H1 (cell line): ENCODE measurements around the gene ZNF57. TPM values are rescaled to one million over a fixed set of nuclear protein-coding genes. Genes with fewer than 3 reads are reported as not detected.

ENCODE experiments used
- ASH2L ChIP-seq: fragments of 200-600, 300-600 bp; sonication (generic); IDR thresholded peaks from one replicate; pipeline ENCODE4 v1.7.1; 2017; ENCODE audit warnings: low read length
- ATF2 ChIP-seq: IDR thresholded peaks from 2 replicates; pipeline ENCODE4 v1.6.1; 2012; ENCODE audit warnings: low read length, inconsistent platforms
- ATF3 ChIP-seq: IDR thresholded peaks from 2 replicates; pipeline ENCODE4 v1.6.1; 2011; ENCODE audit warnings: low read depth, mild to moderate bottlenecking, low read length; ENCODE audit not compliant: insufficient read depth
- BACH1 ChIP-seq: IDR thresholded peaks from 2 replicates; pipeline ENCODE4 v1.6.1; 2012; ENCODE audit warnings: low read length, improper control_type of control experiment
- BCL11A ChIP-seq, 2 experiments: IDR thresholded peaks; one replicate each; pipeline ENCODE4 v1.6.1; 2011; ENCODE audit warnings: low read depth in 2 of 2, low read length in 2 of 2, mild to moderate bottlenecking in 2 of 2
- BRCA1 ChIP-seq: IDR thresholded peaks from 2 replicates; pipeline ENCODE4 v1.6.1; 2012; ENCODE audit warnings: low read depth, low read length, improper control_type of control experiment
- CREB1 ChIP-seq: IDR thresholded peaks from 2 replicates; pipeline ENCODE4 v1.6.1; 2012; ENCODE audit warnings: inconsistent platforms
- CTBP2 ChIP-seq: IDR thresholded peaks from 2 replicates; pipeline ENCODE4 v1.7.0; 2011; ENCODE audit warnings: borderline replicate concordance, mild to moderate bottlenecking, moderate library complexity, mixed read lengths, low read length; ENCODE audit not compliant: insufficient read depth, insufficient read length
- EP300 ChIP-seq, 2 experiments: IDR thresholded peaks; 1 replicate in 1 of 2; 2 replicates in 1 of 2; pipeline ENCODE4 v1.6.1; 2011 to 2012; ENCODE audit warnings: low read depth in 2 of 2, low read length in 2 of 2, mild to moderate bottlenecking in 2 of 2, borderline replicate concordance in 1 of 2, inconsistent platforms in 1 of 2, moderate library complexity in 1 of 2
- HDAC2 ChIP-seq, 2 experiments: fragments of 300-600 bp in 1 of 2; sonication (generic) in 1 of 2; IDR thresholded peaks; 2 replicates each; pipeline ENCODE4 v1.6.1; 2011 to 2012; ENCODE audit warnings: low read depth in 2 of 2, low read length in 2 of 2, mild to moderate bottlenecking in 2 of 2, moderate library complexity in 2 of 2, borderline replicate concordance in 1 of 2, inconsistent platforms in 1 of 2
- PHF8 ChIP-seq: fragments of 200-600 bp; sonication (generic); conservative IDR thresholded peaks from 2 replicates; pipeline ENCODE4 v1.7.1; 2012; ENCODE audit warnings: low read depth, mild to moderate bottlenecking, inconsistent platforms, low read length, moderate library complexity
- POLR2A ChIP-seq, 2 experiments: IDR thresholded peaks; 1 replicate in 1 of 2; 2 replicates in 1 of 2; pipeline ENCODE4 v1.6.1; 2011; ENCODE audit warnings: low read depth in 2 of 2, low read length in 2 of 2, mild to moderate bottlenecking in 2 of 2; ENCODE audit errors: control extremely low read depth in 1 of 2
- POLR2AphosphoS5 ChIP-seq: IDR thresholded peaks from 2 replicates; pipeline ENCODE4 v1.6.1; 2011; ENCODE audit warnings: low read depth, low read length
- POU5F1 ChIP-seq: IDR thresholded peaks from 2 replicates; pipeline ENCODE4 v1.6.1; 2011; ENCODE audit warnings: low read depth, mild to moderate bottlenecking, low read length, moderate library complexity
- SIRT6 ChIP-seq: IDR thresholded peaks from one replicate; pipeline ENCODE4 v1.7.1; 2012; ENCODE audit warnings: low read length, inconsistent platforms
- SP2 ChIP-seq: IDR thresholded peaks from 2 replicates; pipeline ENCODE4 v1.6.1; 2012; ENCODE audit warnings: mild to moderate bottlenecking, low read length, inconsistent platforms
- TAF1 ChIP-seq: IDR thresholded peaks from 2 replicates; pipeline ENCODE4 v1.6.1; 2011; ENCODE audit warnings: mild to moderate bottlenecking, low read depth, low read length
- TAF7 ChIP-seq: optimal IDR thresholded peaks from 2 replicates; pipeline ENCODE3; 2011; ENCODE audit warnings: low read depth, mild to moderate bottlenecking, inconsistent platforms, low read length, moderate library complexity, borderline replicate concordance
- TBP ChIP-seq: IDR thresholded peaks from 2 replicates; pipeline ENCODE4 v1.6.1; 2011; ENCODE audit warnings: low read depth, low read length, improper control_type of control experiment
- TCF12 ChIP-seq: IDR thresholded peaks from 2 replicates; pipeline ENCODE4 v1.6.1; 2011; ENCODE audit warnings: low read depth, mild to moderate bottlenecking, low read length
- TEAD4 ChIP-seq: IDR thresholded peaks from 2 replicates; pipeline ENCODE4 v1.6.1; 2012; ENCODE audit warnings: low read depth, low read length, inconsistent platforms, mixed read lengths
- USF2 ChIP-seq: IDR thresholded peaks from 2 replicates; pipeline ENCODE4 v1.6.1; 2011; ENCODE audit warnings: low read length, improper control_type of control experiment
- polyA plus RNA-seq, 7 experiments: library from polyadenylated mRNA; depleted of rRNA in 3 of 7; stranded (reverse) in 5 of 7; unstranded in 2 of 7; fragments of >200 nt in 5 of 7; fragments of 200-250 nt in 2 of 7; gene quantifications; 1 replicate in 5 of 7; 2 replicates in 1 of 7; 4 replicates in 1 of 7; pipeline versions ENCODE4 v1.2.1 to v1.2.3, GENCODE V29; 2011 to 2013; ENCODE audit warnings: missing spikeins in 2 of 7, mixed read lengths in 2 of 7
- total RNA-seq: library from RNA; stranded (reverse); fragmentation: NEBNext Ultra II Directional; extraction: Animal tissue kit (Norgen Biotek cat#: 25700); gene quantifications from 2 replicates; pipeline ENCODE4 v1.2.1, GENCODE V29; 2021

Gene ZNF57
- total and polyA plus RNA-seq, 2 of the 8 experiments (the other 6 are each of a cell fraction or from before 2014, with no cell fraction given) = 4.9 to 8.9 TPM

- no peak for TF ChIP-seq SIRT6
- peak; percentile 96 for TF ChIP-seq BACH1
- peak in 1 of 2 experiments; percentile 55; a peak in 1 of 3 replicates for TF ChIP-seq POLR2A (IDR thresholded peaks at IDR 0.05; ENCODE audit: control extremely low read depth in 1 of 2, low read depth in 2 of 2, low read length in 2 of 2)
- TF ChIP-seq TAF1 = peak; percentile 74
- no peak for TF ChIP-seq USF2
- TF ChIP-seq CTBP2 = no peak
- TF ChIP-seq SP2 = peak; percentile 94
- peak; percentile 63 for TF ChIP-seq ASH2L
- peak; percentile 84 for TF ChIP-seq CREB1
- no peak for TF ChIP-seq BCL11A (IDR thresholded peaks at IDR 0.05; ENCODE audit: low read depth in 2 of 2, low read length in 2 of 2)
- TF ChIP-seq PHF8 = peak; percentile 67
- peak; percentile 65 for TF ChIP-seq TAF7
- peak; percentile 87 to 99 for TF ChIP-seq HDAC2 (IDR thresholded peaks at IDR 0.05; ENCODE audit: borderline replicate concordance in 1 of 2, low read depth in 2 of 2, low read length in 2 of 2)
- TF ChIP-seq TEAD4 = no peak
- TF ChIP-seq TBP = peak; percentile 55; the same call in 1 of the 2 replicates
- no peak for TF ChIP-seq BRCA1
- no peak for TF ChIP-seq ATF2
- no peak for TF ChIP-seq POLR2AphosphoS5
- TF ChIP-seq ATF3 = no peak
- TF ChIP-seq EP300 (IDR thresholded peaks at IDR 0.05; ENCODE audit: borderline replicate concordance in 1 of 2, low read depth in 2 of 2, low read length in 2 of 2) = no peak
- TF ChIP-seq TCF12 = no peak
- TF ChIP-seq POU5F1 = no peak
These were observed 44.2 kb downstream of the ZNF57 start, which contains the start of gene ZNF77 (continued) for GRCh38 chr19:2944775-2945574.
